Skeletal muscle cell (primary cell): ENCODE results near the gene GRK5.

Experiments
- DNase-seq: peaks from one replicate; pipeline ENCODE4 v3.0.0-alpha.2; 2010; ENCODE audit warnings: low read depth
- H3K4me3 ChIP-seq: 2 replicates; pipeline ENCODE4 v1.5.1; 2011; ENCODE audit warnings: low read depth, mild to moderate bottlenecking, control low read depth, low read length, moderate library complexity

The GRK5 gene

GRCh38 chr10:119384127-119384526 is 176.8 kb downstream of the GRK5 start:
- no peak for DNase-seq

DNA sequence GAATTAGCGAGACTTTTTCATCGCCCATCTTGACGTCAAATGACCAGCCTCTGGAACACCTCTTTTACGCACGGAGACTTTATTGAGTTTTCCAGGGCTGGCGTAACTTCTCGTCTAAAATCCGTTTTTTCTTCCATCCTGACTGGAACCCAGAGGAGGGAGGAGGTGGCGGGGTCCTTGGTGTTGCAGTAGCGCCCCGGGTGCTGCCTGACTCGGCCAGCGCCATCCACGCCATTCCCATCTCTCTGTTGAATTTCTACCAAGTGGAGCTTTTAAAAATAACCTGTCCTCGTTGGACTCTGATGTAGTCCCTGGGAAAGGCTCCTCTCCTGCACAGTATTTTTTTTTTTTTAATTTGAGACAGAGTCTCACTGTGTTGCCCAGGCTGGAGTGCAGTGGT is 179.3 kb downstream of the GRK5 start:
- H3K4me3 ChIP-seq: no peak overlapping the region
- DNase-seq: no peak

More at GRCh38 chr10:119384127-119384526, 176.8 kb downstream of the GRK5 start:
- no peak overlapping the region for H3K4me3 ChIP-seq

- no peak overlapping the region for H3K4me3 ChIP-seq
- DNase-seq: no peak
Measured at GRCh38 chr10:119388849-119389345, 181.5 kb downstream of the GRK5 start.

GRCh38 chr10:119391440-119392251 is 184.3 kb downstream of the GRK5 start:
- no peak for DNase-seq
- no peak overlapping the region for H3K4me3 ChIP-seq

GRCh38 chr10:119393019-119393418 is 185.6 kb downstream of the GRK5 start:
- H3K4me3 ChIP-seq: no peak overlapping the region
- no peak for DNase-seq

- H3K4me3 ChIP-seq: no peak overlapping the region
- no peak for DNase-seq
Measured at GRCh38 chr10:119393421-119393820, 186.1 kb downstream of the GRK5 start.

DNA sequence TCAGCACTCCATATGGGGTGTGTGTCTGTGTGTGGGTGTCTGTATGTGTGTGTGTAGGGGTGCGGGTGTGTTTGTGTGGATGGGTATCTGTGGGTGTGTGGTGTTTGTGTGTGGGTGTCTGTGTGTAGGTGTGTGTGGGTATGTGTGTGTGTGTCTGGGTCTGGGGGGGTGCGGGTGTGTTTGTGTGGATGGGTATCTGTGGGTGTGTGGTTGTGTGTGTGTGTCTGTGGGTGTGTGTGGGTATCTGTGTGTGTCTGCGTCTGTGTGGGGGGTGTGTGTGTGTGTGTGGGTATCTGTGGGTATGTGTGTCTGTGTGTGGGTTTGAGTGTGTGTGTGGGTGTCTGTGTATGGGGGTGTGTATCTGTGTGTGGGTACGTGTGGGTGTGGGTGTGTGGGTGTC is 186.5 kb downstream of the GRK5 start:
- no peak overlapping the region for H3K4me3 ChIP-seq
- DNase-seq: no peak

GRCh38 chr10:119394657-119395279 is 187.4 kb downstream of the GRK5 start:
- H3K4me3 ChIP-seq: no peak overlapping the region
- no peak for DNase-seq

DNA sequence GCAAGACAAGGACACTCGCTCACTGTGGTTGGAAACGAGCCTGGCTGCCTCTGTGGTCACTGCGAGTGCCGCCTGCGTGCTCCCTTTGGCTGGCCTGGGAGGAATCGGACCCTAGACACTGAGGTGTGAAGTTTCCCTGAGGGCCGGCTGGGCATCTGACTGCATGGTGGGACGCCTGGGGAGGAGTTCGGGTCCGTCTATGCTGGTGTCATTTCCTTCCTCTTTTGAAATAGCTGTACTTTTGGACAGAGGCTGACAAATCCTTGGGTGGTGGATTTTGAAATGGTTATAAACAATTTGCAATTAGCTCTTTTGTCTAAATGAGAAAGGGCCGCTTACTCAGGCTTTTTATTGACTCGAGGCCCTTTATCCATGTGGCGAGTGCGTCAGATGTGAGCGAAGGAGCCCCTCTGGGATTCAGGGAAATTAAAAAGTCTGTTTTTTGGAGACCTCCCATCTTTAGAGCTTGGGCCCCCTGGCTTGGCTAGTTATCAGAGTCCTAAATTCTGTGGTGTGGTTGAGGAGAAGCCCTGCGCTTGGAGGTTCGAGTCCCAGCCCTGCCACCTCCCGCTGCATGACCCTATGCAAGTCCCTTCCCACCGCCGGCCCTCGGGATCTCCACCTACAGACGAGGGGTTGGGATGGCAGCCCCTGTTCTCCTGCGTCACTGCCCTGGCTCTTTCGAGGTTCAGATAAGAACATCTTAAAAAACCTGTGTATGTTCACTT is 188.1 kb downstream of the GRK5 start:
- DNase-seq: no peak
- H3K4me3 ChIP-seq: no peak overlapping the region

DNA sequence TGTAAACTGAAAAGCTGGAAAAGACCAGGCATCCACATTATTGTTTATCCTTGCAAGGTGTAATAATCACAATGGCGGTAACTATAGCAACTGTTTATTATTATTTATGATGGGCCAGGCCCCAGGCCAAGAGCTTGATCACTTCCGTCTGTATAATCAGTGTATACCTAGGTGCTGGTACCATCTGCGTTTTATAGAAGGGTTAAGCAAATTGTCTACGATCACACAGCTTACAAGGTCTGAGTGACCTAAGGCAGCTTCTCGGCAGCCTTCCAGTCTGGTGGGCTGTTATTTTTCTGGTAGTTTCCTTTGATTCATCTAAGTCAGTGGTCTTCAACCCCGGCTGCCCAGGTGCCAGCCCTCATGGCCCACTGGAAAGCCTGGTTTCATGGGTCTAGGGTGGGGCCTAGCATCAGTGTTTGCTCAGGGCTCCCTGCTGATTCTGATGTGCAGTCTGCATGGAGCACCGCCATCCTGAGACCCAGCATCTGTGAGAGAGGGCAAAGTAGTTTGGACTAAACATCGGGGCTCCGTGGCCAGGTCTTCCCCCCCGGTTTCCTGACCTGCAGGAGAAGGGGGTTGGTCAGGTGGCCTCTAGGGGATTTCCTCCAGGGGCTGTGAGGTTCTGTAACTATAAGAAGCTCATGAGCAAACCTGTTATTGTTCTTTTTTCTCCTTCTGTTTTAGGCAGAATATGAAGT is 188.8 kb downstream of the GRK5 start:
- no peak overlapping the region for H3K4me3 ChIP-seq
- DNase-seq: no peak

- no peak for DNase-seq
- no peak overlapping the region for H3K4me3 ChIP-seq
Measured at GRCh38 chr10:119396709-119397071, 189.3 kb downstream of the GRK5 start.

- DNase-seq: no peak
- no peak overlapping the region for H3K4me3 ChIP-seq
Measured at GRCh38 chr10:119397416-119397815, 190.0 kb downstream of the GRK5 start.

GRCh38 chr10:119398996-119399395 is 191.6 kb downstream of the GRK5 start:
- no peak overlapping the region for H3K4me3 ChIP-seq
- no peak for DNase-seq

DNA sequence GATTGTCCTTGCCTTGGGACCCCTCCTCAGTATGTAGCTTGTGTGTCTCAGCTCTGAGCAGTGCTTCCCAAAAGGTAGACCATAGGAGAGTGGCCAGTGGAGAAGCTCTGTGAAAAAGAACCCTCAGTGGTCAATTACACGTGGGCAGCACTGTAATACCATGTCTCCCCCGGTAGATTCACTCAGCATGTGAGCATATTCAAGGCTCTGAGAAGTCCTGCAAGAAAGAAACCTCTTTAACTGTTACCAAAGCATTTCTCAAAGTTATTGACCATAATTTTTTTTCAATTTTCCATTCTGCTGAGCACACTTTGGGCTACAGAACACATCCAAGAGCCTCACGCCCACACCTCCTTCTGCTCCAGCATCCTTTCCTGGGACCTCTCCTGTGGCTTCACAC is 192.1 kb downstream of the GRK5 start:
- no peak overlapping the region for H3K4me3 ChIP-seq
- no peak for DNase-seq

DNA sequence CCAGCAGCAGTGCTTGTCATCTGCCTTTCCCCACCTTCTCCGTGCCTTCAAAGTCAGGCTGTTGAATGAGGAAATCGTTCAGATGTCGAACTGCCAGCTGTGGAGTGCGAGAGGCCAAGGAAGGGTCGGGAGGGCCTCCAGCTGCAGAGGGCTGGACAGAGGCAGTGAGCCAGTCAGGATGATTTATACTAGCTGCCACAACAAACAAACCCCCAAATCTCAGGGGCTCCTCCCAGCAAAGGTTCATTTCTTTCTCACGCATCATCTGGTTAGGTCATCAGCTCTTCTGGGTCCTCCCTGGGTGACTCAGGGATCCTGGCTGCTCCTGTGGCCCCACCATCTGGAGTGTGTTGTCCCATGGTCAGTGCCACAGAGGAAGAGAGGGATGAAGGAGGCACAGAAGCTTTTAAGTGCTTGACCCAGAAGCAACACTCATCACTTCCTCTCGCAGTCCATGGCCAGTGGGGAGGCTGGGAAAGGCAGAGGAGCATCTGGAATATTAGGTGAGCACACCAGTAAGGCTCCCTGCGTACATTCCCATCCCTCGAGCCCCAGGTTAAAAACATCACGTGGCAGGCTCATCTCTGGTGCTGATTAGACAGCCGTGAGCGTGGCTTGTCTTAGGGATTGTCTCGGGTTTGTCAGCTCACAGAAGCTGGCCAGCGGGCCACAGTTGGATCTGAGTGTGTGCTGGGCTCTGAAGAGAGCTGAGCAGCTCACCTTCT is 194.5 kb downstream of the GRK5 start:
- no peak overlapping the region for H3K4me3 ChIP-seq
- DNase-seq: peak; percentile 98

- DNase-seq: no peak
- H3K4me3 ChIP-seq: no peak overlapping the region
Measured at GRCh38 chr10:119403921-119404320, 196.6 kb downstream of the GRK5 start.

DNA sequence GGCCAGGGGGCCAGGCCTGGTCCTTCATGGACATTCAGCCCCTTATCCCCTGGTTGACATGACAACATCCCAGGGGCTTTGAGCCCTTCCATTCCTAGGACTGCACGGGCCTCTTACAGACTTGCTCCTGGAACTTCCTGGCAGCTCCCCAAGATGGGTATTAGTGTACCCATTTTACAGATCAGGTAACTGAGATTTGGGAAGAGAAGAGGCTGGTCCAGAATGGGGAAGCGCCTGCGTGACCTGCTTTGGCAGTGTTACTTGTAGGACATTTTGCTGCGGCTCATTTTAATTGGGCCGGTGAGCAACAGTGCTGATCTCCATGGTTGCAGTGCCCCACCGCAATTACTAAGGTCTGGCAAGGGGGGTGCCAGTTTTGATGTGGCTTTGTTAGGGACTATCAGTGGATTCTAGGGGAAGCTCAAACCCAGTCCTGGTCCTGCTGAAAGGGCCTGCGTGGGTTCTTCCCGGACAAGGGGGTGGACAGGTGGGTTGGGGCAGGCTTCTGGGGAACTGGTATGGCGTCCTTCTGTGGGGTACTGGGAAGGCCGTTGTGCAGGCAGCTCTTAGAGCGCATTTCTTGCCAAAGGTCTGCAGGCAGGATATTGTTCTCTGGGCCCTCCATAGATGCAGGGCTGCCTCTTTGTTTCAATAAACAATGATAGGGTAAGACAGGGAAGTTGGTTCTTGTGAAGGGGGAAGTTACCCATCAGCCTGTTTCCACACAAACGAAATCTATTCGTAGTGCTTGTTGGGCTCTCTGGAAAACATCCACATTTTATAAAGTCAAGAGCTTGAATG is 197.5 kb downstream of the GRK5 start:
- DNase-seq: no peak
- H3K4me3 ChIP-seq: no peak overlapping the region

- H3K4me3 ChIP-seq: no peak overlapping the region
Measured at GRCh38 chr10:119405520-119405807, 198.1 kb downstream of the GRK5 start.

DNA sequence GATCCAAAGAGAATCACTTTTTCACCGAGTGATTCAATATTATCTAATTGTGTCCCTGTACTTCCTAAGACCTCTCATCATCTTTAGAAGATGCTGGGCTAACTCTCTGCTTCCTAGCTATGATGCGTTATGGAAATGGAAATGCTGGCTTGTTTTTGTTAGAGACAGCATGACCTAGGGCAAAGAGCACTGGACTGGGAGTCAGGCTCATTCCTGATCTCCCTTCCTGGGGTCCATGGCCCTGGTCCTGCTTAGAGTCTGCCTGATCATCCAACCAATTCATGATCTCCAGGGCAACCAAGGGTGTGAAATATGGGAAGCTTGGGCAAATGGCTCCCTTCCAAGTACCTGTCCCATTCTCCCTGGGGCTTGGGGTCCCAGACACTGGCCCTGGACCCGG is 198.8 kb downstream of the GRK5 start:
- H3K4me3 ChIP-seq: no peak overlapping the region

More at GRCh38 chr10:119405520-119405807, 198.1 kb downstream of the GRK5 start:
- DNase-seq: no peak

More for the DNA sequence above, 198.8 kb downstream of the GRK5 start:
- no peak for DNase-seq
